ENCODE measurements around the gene MAD1L1. TPM values are rescaled to one million over a fixed set of nuclear protein-coding genes. Genes with fewer than 3 reads are reported as not detected.

MAD1L1 gene
- total and polyA plus RNA-seq, 2 of the 8 experiments (the other 6 are each of a cell fraction or from before 2014, with no cell fraction given) = 40.4 to 44.6 TPM

DNA sequence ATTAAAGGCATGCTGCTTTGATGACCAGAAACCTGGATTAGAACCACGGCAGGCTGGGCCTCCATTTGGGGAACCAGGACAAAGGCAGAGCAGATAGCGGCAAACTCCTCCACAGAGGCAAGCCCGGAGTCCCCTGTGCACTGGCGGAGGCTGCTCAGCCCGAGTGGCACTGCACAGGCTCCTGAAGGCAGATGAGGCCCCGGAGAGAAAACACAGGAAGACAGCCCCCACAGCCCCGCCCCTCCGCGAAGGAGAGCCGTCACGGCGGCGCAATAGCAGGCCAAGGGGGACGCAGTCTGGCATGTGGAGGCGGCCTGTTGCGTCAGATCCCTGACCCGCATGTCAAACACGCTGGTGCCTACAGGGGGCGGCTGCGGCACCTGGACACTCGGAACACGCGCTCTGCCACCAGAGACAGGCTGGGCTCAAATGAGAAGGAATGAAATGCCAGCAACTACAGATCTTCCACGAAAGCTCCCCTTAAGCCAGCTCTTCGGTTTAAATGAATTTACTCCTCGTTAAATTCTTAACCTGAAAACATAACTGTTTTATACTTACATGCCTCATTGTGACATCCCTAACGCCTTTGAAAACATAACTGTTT is 128.5 kb downstream of the MAD1L1 start (continued):
- TF ChIP-seq CHD7 (IDR thresholded peaks at IDR 0.05; ENCODE audit: insufficient replicate concordance, low read length) (no peak), MAFK (IDR thresholded peaks at IDR 0.05; ENCODE audit: low read depth, low read length) (no peak), ZNF274 (IDR thresholded peaks at IDR 0.05; ENCODE audit: borderline replicate concordance, extremely low read depth, low read length) (no peak), JUND (IDR thresholded peaks at IDR 0.05; ENCODE audit: low read length) (peak; percentile 56; the same call in 1 of the 2 replicates), SIX5 (IDR thresholded peaks at IDR 0.05; ENCODE audit: low read depth, low read length) (no peak), SP1 (IDR thresholded peaks at IDR 0.05; ENCODE audit: low read depth, low read length) (no peak), NRF1 (IDR thresholded peaks at IDR 0.05; ENCODE audit: low read depth, low read length) (no peak), POLR2AphosphoS5 (IDR thresholded peaks at IDR 0.05; ENCODE audit: low read depth, low read length) (no peak), RNF2 (IDR thresholded peaks at IDR 0.05; ENCODE audit: borderline replicate concordance, low read depth, low read length, missing control alignments, poor library complexity, severe bottlenecking) (no peak), KDM5A (IDR thresholded peaks at IDR 0.05; ENCODE audit: low read length) (no peak), JUN (IDR thresholded peaks at IDR 0.05; ENCODE audit: low read depth, low read length) (no peak)
